OCI-LY3 (cell line): ENCODE results near the gene ANKRD29.

Source experiments
- EZH2phosphoT487 ChIP-seq: fragments of 200-600 bp; shearing (Covaris generic); IDR thresholded peaks from 2 replicates; pipeline ENCODE4 v1.6.1; 2018; ENCODE audit warnings: antibody characterized with exemption, mixed run types, low read depth
- TF ChIP-seq, protein P1 (sequence below): fragments of 200-600, 300-600 bp; sonication (generic); IDR thresholded peaks from 2 replicates; pipeline ENCODE4 v1.5.1; 2014; ENCODE audit warnings: antibody characterized with exemption, low read length, low read depth

DNA sequence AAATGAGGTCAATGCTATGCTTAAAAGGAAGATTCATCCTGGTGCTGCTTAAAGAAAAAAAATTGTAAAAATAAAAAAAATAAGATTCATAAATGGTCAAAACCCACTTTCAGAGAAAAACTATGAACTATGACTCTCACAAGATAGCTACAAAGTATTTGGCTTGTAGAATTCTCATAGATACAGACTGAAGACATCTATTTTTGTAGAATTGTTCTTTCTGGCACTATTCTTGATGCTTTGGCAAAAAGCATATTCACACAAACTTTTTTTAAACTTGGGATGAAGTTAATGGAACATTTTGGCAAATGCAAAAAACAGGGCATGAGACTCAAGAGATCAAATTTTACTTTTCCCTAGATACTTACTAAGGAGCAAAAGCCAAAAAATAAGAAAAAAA lies 12.5 kb upstream of the ANKRD29 start:
- TF ChIP-seq, protein P1, sequence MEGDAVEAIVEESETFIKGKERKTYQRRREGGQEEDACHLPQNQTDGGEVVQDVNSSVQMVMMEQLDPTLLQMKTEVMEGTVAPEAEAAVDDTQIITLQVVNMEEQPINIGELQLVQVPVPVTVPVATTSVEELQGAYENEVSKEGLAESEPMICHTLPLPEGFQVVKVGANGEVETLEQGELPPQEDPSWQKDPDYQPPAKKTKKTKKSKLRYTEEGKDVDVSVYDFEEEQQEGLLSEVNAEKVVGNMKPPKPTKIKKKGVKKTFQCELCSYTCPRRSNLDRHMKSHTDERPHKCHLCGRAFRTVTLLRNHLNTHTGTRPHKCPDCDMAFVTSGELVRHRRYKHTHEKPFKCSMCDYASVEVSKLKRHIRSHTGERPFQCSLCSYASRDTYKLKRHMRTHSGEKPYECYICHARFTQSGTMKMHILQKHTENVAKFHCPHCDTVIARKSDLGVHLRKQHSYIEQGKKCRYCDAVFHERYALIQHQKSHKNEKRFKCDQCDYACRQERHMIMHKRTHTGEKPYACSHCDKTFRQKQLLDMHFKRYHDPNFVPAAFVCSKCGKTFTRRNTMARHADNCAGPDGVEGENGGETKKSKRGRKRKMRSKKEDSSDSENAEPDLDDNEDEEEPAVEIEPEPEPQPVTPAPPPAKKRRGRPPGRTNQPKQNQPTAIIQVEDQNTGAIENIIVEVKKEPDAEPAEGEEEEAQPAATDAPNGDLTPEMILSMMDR: no peak
- no peak for TF ChIP-seq EZH2phosphoT487
